GM23338 (cell line): ENCODE data around the gene CDH4. TPM values are rescaled to one million over a fixed set of nuclear protein-coding genes. Genes with fewer than 3 reads are reported as not detected.

Source experiments
- CTCF ChIP-seq, 2 experiments: fragments of 200-600 bp in 1 of 2; sonication (generic) in 1 of 2; conservative IDR thresholded peaks; 2 replicates each; pipeline versions ENCODE4 v1.5.1 to v1.6.1; 2016 to 2017; ENCODE audit warnings: antibody characterized with exemption in 2 of 2, low read depth in 2 of 2, mild to moderate bottlenecking in 2 of 2, moderate library complexity in 1 of 2
- EZH2 ChIP-seq: fragments of 200-600 bp; sonication (generic); IDR thresholded peaks from one replicate; pipeline ENCODE4 v1.8.0; 2017; ENCODE audit warnings: antibody characterized with exemption, mild to moderate bottlenecking, low read depth; ENCODE audit not compliant: unreplicated experiment
- JUNB ChIP-seq: IDR thresholded peaks from one replicate; pipeline ENCODE4 v1.6.1; 2016; ENCODE audit warnings: antibody characterized with exemption; ENCODE audit not compliant: unreplicated experiment
- NANOG ChIP-seq: IDR thresholded peaks from 2 replicates; pipeline ENCODE4 v1.6.1; 2016; ENCODE audit warnings: antibody characterized with exemption, borderline replicate concordance
- STAT1 ChIP-seq: IDR thresholded peaks from one replicate; pipeline ENCODE4 v1.6.1; 2016; ENCODE audit warnings: antibody characterized with exemption; ENCODE audit not compliant: unreplicated experiment
- ZNF114 ChIP-seq: fragments of 250-450 bp; sonication (Bioruptor Pico); IDR thresholded peaks from 2 replicates; pipeline ENCODE4 v1.5.0; 2020; ENCODE audit warnings: mild to moderate bottlenecking, moderate library complexity
- polyA plus RNA-seq: library from polyadenylated mRNA; unstranded; fragments of >200 nt; fragmentation: Nextera tagmentation; extraction: Ambion mirVana; gene quantifications from 2 replicates; pipeline ENCODE4 v1.2.1, GENCODE V29; 2016
- total RNA-seq: library from RNA; depleted of rRNA; stranded (reverse); fragments of >200 nt; shearing (Covaris generic); gene quantifications from 2 replicates; pipeline ENCODE4 v1.2.3, GENCODE V29; 2014
- TF ChIP-seq, protein P1 (sequence below): fragments of 250-450 bp; sonication (Bioruptor Pico); IDR thresholded peaks from 2 replicates; pipeline ENCODE4 v1.5.0; 2020; ENCODE audit warnings: mild to moderate bottlenecking, moderate library complexity
- TF ChIP-seq, protein P2 (sequence below): IDR thresholded peaks from 2 replicates; pipeline ENCODE4 v1.6.1; 2016; ENCODE audit warnings: antibody characterized with exemption

The CDH4 gene
- total and polyA plus RNA-seq, 2 experiments from 2014 or later = 1.2 to 4.2 TPM

DNA sequence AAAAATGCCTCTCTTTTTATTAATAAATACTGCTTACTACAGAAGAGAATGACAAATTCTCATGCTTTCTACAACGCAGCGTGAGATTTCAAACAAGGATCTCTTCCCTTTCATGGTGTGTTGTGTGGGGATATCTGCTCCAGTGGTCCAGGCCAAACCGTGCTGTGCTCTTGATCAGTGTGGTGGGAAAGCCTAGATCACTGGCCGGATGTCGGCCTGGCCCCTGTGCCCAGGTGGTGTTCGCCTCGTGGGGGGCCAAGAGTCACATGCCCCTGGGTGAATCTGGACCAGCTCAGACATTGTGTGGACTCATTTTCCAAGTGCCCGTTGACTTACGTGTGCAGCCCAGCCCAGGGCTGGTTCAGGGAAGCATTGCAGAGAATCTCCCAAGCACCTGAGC lies 4.3 kb downstream of the CDH4 start (continued):
- TF ChIP-seq, protein P1, sequence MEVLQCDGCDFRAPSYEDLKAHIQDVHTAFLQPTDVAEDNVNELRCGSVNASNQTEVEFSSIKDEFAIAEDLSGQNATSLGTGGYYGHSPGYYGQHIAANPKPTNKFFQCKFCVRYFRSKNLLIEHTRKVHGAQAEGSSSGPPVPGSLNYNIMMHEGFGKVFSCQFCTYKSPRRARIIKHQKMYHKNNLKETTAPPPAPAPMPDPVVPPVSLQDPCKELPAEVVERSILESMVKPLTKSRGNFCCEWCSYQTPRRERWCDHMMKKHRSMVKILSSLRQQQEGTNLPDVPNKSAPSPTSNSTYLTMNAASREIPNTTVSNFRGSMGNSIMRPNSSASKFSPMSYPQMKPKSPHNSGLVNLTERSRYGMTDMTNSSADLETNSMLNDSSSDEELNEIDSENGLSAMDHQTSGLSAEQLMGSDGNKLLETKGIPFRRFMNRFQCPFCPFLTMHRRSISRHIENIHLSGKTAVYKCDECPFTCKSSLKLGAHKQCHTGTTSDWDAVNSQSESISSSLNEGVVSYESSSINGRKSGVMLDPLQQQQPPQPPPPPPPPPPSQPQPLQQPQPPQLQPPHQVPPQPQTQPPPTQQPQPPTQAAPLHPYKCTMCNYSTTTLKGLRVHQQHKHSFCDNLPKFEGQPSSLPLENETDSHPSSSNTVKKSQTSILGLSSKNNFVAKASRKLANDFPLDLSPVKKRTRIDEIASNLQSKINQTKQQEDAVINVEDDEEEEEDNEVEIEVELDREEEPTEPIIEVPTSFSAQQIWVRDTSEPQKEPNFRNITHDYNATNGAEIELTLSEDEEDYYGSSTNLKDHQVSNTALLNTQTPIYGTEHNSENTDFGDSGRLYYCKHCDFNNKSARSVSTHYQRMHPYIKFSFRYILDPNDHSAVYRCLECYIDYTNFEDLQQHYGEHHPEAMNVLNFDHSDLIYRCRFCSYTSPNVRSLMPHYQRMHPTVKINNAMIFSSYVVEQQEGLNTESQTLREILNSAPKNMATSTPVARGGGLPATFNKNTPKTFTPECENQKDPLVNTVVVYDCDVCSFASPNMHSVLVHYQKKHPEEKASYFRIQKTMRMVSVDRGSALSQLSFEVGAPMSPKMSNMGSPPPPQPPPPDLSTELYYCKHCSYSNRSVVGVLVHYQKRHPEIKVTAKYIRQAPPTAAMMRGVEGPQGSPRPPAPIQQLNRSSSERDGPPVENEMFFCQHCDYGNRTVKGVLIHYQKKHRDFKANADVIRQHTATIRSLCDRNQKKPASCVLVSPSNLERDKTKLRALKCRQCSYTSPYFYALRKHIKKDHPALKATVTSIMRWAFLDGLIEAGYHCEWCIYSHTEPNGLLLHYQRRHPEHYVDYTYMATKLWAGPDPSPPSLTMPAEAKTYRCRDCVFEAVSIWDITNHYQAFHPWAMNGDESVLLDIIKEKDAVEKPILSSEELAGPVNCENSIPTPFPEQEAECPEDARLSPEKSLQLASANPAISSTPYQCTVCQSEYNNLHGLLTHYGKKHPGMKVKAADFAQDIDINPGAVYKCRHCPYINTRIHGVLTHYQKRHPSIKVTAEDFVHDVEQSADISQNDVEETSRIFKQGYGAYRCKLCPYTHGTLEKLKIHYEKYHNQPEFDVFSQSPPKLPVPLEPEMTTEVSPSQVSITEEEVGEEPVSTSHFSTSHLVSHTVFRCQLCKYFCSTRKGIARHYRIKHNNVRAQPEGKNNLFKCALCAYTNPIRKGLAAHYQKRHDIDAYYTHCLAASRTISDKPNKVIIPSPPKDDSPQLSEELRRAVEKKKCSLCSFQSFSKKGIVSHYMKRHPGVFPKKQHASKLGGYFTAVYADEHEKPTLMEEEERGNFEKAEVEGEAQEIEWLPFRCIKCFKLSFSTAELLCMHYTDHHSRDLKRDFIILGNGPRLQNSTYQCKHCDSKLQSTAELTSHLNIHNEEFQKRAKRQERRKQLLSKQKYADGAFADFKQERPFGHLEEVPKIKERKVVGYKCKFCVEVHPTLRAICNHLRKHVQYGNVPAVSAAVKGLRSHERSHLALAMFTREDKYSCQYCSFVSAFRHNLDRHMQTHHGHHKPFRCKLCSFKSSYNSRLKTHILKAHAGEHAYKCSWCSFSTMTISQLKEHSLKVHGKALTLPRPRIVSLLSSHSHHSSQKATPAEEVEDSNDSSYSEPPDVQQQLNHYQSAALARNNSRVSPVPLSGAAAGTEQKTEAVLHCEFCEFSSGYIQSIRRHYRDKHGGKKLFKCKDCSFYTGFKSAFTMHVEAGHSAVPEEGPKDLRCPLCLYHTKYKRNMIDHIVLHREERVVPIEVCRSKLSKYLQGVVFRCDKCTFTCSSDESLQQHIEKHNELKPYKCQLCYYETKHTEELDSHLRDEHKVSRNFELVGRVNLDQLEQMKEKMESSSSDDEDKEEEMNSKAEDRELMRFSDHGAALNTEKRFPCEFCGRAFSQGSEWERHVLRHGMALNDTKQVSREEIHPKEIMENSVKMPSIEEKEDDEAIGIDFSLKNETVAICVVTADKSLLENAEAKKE = no peak
- no peak for TF ChIP-seq CTCF (conservative IDR thresholded peaks at IDR 0.05; ENCODE audit: low read depth in 2 of 2)
- no peak for TF ChIP-seq JUNB
- TF ChIP-seq, protein P2, sequence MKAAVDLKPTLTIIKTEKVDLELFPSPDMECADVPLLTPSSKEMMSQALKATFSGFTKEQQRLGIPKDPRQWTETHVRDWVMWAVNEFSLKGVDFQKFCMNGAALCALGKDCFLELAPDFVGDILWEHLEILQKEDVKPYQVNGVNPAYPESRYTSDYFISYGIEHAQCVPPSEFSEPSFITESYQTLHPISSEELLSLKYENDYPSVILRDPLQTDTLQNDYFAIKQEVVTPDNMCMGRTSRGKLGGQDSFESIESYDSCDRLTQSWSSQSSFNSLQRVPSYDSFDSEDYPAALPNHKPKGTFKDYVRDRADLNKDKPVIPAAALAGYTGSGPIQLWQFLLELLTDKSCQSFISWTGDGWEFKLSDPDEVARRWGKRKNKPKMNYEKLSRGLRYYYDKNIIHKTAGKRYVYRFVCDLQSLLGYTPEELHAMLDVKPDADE = no peak
- TF ChIP-seq NANOG = no peak
- no peak for TF ChIP-seq EZH2
- TF ChIP-seq ZNF114 = no peak
- TF ChIP-seq STAT1 = no peak
